HG03558 (cell line): ENCODE results near the gene EDDM3A.

Source experiments
- ATAC-seq: cut with Tn5 transposase; IDR thresholded peaks from one replicate; pipeline ENCODE4 v1.9.1; 2021; ENCODE audit warnings: moderate number of reproducible peaks; ENCODE audit not compliant: unreplicated experiment; ENCODE audit errors: extremely low read depth

EDDM3A gene

GRCh38 chr14:20782280-20782890 is 36.7 kb downstream of the EDDM3A start:
- ATAC-seq = no peak

GRCh38 chr14:20787025-20787424 is 41.3 kb downstream of the EDDM3A start:
- no peak for ATAC-seq

- ATAC-seq = no peak
These were observed 43.6 kb downstream of the EDDM3A start for GRCh38 chr14:20789230-20789813.

GRCh38 chr14:20790464-20791116 is 44.9 kb downstream of the EDDM3A start:
- ATAC-seq = no peak

- ATAC-seq = no peak
These were observed 45.5 kb downstream of the EDDM3A start for GRCh38 chr14:20791187-20791586.

- no peak for ATAC-seq
These were observed 45.9 kb downstream of the EDDM3A start for GRCh38 chr14:20791597-20791996.

GRCh38 chr14:20792556-20792955 is 46.9 kb downstream of the EDDM3A start:
- no peak for ATAC-seq

- no peak for ATAC-seq
These were observed 49.1 kb downstream of the EDDM3A start for GRCh38 chr14:20794644-20795369.

GRCh38 chr14:20797164-20797563 is 51.5 kb downstream of the EDDM3A start:
- no peak for ATAC-seq
